ENCODE measurements around the gene ZNF280D. TPM values are rescaled to one million over a fixed set of nuclear protein-coding genes. Genes with fewer than 3 reads are reported as not detected.

The ZNF280D gene
- total and polyA plus RNA-seq, 7 donors, result 5.8 to 75.3 (median 53.6) TPM

DNA sequence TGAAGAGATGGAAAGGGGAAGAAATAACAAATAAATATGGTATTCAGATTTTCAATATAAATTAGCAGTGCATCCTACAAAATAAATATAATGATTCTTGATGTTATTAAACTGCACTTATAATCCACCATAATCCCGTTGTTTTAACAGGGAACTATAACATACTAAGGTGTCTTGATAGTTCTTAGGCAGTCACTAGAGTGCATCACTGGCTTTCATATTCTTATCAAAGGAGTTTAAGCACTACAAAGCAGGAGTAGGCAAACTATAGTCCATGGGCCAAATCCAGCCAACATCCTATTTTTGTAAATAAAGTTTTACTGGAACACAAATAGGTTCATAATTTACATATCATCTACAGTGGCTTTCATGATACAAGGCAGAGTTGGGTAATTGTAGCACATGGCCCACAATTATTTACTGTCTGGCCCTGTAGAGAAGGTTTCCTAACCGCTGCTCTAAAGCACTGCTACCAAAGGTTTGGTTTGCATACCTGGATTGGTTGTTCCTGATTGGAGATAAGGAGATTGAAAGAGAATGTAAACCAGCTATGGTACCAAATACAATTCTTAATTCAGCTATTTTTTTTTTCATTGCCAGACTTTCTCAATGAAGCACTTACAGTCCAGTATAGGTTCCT is 104.3 kb downstream of the ZNF280D start:
- H3K9me3 ChIP-seq, result no peaks in the 10 kb centered on the region
- no peaks in the 10 kb centered on the region for H3K27me3 ChIP-seq
- no peak overlapping the region for H3K4me3 ChIP-seq
- peaks cover 0 to 31% (median 9%) of the 10 kb centered on the region in 4 donors for H3K36me3 ChIP-seq
- no peak overlapping the region for H3K27ac ChIP-seq
- 88 to 90% methylated on average over 2 of the region's 2 CpGs for WGBS, 2 donors
- TF ChIP-seq POLR2A (IDR thresholded peaks at IDR 0.05) (no peak), POLR2AphosphoS5 (IDR thresholded peaks at IDR 0.05) (no peak), EP300 (IDR thresholded peaks at IDR 0.05) (no peak)
- TF ChIP-seq, protein P1, sequence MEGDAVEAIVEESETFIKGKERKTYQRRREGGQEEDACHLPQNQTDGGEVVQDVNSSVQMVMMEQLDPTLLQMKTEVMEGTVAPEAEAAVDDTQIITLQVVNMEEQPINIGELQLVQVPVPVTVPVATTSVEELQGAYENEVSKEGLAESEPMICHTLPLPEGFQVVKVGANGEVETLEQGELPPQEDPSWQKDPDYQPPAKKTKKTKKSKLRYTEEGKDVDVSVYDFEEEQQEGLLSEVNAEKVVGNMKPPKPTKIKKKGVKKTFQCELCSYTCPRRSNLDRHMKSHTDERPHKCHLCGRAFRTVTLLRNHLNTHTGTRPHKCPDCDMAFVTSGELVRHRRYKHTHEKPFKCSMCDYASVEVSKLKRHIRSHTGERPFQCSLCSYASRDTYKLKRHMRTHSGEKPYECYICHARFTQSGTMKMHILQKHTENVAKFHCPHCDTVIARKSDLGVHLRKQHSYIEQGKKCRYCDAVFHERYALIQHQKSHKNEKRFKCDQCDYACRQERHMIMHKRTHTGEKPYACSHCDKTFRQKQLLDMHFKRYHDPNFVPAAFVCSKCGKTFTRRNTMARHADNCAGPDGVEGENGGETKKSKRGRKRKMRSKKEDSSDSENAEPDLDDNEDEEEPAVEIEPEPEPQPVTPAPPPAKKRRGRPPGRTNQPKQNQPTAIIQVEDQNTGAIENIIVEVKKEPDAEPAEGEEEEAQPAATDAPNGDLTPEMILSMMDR (IDR thresholded peaks at IDR 0.05), result no peak
- H3K4me1 ChIP-seq, result no peaks in the 10 kb centered on the region
- DNase-seq, result no peak
- intact Hi-C loops (cut with DNase I), result no loop called here

DNA sequence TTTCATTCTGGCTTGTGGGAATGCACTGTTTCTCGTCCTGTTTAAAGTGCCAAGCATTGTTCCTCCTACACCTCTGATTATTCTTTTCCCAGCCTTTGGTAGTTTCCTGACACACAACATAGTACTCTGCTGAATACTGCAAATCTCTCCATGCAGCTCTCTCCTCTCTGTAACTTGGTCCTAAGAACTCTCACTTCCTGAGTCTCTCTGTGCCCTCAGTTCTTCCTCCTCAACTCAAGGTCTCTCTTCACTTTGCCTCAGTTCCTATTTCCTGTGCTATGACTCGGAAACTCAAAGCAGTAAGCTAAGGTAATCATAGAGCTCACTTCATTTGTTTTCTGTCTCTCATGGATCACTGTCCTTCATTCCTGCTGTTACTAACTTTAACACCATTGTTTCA is 113.4 kb downstream of the ZNF280D start:
- Histone ChIP-seq H3K27me3 (no peaks in the 10 kb centered on the region), H3K27ac (no peak overlapping the region), H3K4me3 (no peak overlapping the region), H3K36me3 (no peaks in the 10 kb centered on the region), H3K4me1 (no peaks in the 10 kb centered on the region), H3K9me3 (no peaks in the 10 kb centered on the region)
- TF ChIP-seq POLR2A (IDR thresholded peaks at IDR 0.05) (no peak), EP300 (IDR thresholded peaks at IDR 0.05) (no peak), POLR2AphosphoS5 (IDR thresholded peaks at IDR 0.05) (no peak)
- TF ChIP-seq, protein P1 (IDR thresholded peaks at IDR 0.05), result no peak
- intact Hi-C loops (cut with DNase I), result no loop called here
- no peak for DNase-seq
- WGBS, 2 donors, result 64 to 66% methylated on average over 2 of the region's 2 CpGs

DNA sequence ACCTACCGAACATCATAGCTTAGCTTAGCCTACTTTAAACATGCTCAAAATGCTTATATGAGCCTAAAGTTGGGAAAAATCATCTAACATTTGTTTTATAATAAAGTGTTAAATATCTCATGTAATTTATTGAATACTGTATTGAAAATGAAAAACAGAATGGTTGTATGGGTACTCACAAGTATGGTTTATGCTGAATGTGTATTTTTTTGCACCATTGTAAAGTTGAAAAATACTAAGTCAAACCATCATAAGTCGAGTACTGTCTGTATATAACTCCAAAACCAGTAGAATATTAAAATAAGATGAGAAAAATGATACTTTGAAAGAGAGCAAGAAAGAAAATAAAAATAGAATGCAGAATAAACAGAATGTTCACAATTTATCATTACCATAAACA is 115.7 kb downstream of the ZNF280D start:
- intact Hi-C loops (cut with DNase I), result no loop called here
- TF ChIP-seq POLR2AphosphoS5 (IDR thresholded peaks at IDR 0.05) (no peak), EP300 (IDR thresholded peaks at IDR 0.05) (no peak), POLR2A (IDR thresholded peaks at IDR 0.05) (no peak)
- TF ChIP-seq, protein P1 (IDR thresholded peaks at IDR 0.05), result no peak
- Histone ChIP-seq H3K36me3 (no peaks in the 10 kb centered on the region), H3K9me3 (no peaks in the 10 kb centered on the region), H3K4me1 (no peaks in the 10 kb centered on the region), H3K4me3 (no peak overlapping the region), H3K27me3 (no peaks in the 10 kb centered on the region), H3K27ac (no peak overlapping the region)
- WGBS, 2 donors, result 90 to 92% methylated on average over 2 of the region's 2 CpGs
- DNase-seq, result no peak

DNA sequence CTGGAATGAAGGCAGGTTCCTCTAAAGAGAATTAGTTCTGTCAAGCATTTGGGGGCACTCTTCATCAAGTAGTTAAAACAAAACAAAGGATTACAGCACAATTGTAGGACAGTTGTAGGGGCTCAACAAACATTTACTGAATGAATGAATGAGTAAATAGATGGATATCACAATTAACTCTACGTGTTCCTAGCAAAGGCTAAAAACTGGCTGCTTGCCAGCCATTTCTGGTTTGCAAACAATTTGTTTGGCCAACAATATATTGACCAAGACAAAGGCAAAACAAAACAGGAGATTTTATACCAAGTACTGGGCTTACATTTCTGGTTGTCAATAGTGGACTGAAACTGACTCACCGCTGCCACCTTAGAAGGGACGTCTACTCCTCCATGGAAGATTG is 116.8 kb downstream of the ZNF280D start:
- WGBS, 2 donors, result 74 to 87% methylated on average over 3 of the region's 3 CpGs
- TF ChIP-seq, protein P1 (IDR thresholded peaks at IDR 0.05), result no peak
- TF ChIP-seq POLR2A (IDR thresholded peaks at IDR 0.05), result no peak
- TF ChIP-seq POLR2AphosphoS5 (IDR thresholded peaks at IDR 0.05), result no peak
- TF ChIP-seq EP300 (IDR thresholded peaks at IDR 0.05), result no peak
- Histone ChIP-seq H3K27me3 (no peaks in the 10 kb centered on the region), H3K4me3 (no peak overlapping the region), H3K27ac (no peak overlapping the region), H3K36me3 (no peaks in the 10 kb centered on the region), H3K9me3 (no peaks in the 10 kb centered on the region), H3K4me1 (no peaks in the 10 kb centered on the region)
- intact Hi-C loops (cut with DNase I), result no loop called here
- DNase-seq, result no peak

DNA sequence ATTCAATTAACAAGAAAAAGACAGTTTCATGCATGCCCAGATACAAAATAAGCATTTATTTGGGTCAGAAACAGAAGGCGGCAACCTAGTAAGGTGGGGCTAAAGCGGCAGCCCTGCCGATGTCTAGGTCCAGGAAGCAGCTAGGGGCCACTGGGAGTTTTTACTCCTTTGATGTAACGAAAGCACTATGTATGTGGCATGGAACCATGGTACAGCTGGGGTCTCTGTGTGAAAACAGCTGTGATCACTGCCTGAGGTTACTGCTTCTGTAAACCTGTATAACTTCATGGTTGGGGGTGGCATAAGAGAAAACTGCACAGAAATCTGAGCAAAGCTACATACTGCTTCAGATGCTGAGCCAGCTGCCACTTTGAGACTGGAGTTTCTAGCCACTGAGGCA is 119.5 kb downstream of the ZNF280D start:
- H3K27ac ChIP-seq, result no peak overlapping the region
- no peaks in the 10 kb centered on the region for H3K36me3 ChIP-seq
- WGBS, 2 donors, result 57 to 88% methylated on average over 4 of the region's 4 CpGs
- H3K9me3 ChIP-seq, result no peaks in the 10 kb centered on the region
- intact Hi-C loops (cut with DNase I), result no loop called here
- H3K4me1 ChIP-seq, result no peaks in the 10 kb centered on the region
- DNase-seq, result no peak
- no peaks in the 10 kb centered on the region for H3K27me3 ChIP-seq
- H3K4me3 ChIP-seq, result no peak overlapping the region
- TF ChIP-seq POLR2AphosphoS5 (IDR thresholded peaks at IDR 0.05), result no peak
- no peak for TF ChIP-seq POLR2A (IDR thresholded peaks at IDR 0.05)
- TF ChIP-seq, protein P1 (IDR thresholded peaks at IDR 0.05), result no peak
